Osteocyte (in vitro differentiated cells): Measurements from ENCODE around the gene SLC35E2B. TPM values are rescaled to one million over a fixed set of nuclear protein-coding genes. Genes with fewer than 3 reads are reported as not detected.
"Not testable (repeated sequence)": the region's sequence is repeated elsewhere in the genome, so short reads cannot be mapped to it uniquely, and the experiment has no call there.

Experiments
- DNase-seq: peaks from one replicate; pipeline ENCODE4 v3.0.0; 2021; ENCODE audit warnings: mixed read lengths; ENCODE audit not compliant: unreplicated experiment; ENCODE audit errors: extremely low spot score
- H3K27ac Mint-ChIP-seq: one replicate; pipeline ENCODE4 v1.8.0; 2021; ENCODE audit warnings: mild to moderate bottlenecking, mixed read lengths; ENCODE audit not compliant: unreplicated experiment
- H3K27me3 Mint-ChIP-seq: one replicate; pipeline ENCODE4 v1.8.0; 2021; ENCODE audit warnings: mixed read lengths; ENCODE audit not compliant: unreplicated experiment
- H3K36me3 Mint-ChIP-seq: one replicate; pipeline ENCODE4 v1.8.0; 2021; ENCODE audit warnings: mixed read lengths; ENCODE audit not compliant: unreplicated experiment
- H3K4me1 Mint-ChIP-seq: one replicate; pipeline ENCODE4 v1.8.0; 2021; ENCODE audit warnings: mixed read lengths; ENCODE audit not compliant: unreplicated experiment
- H3K4me3 Mint-ChIP-seq: one replicate; pipeline ENCODE4 v1.8.0; 2021; ENCODE audit warnings: mild to moderate bottlenecking, moderate library complexity, mixed read lengths; ENCODE audit not compliant: unreplicated experiment
- H3K9me3 Mint-ChIP-seq: one replicate; pipeline ENCODE4 v1.8.0; 2021; ENCODE audit warnings: mixed read lengths; ENCODE audit not compliant: unreplicated experiment
- CTCF ChIP-seq: fragments of 200-600 bp; sonication (generic); IDR thresholded peaks from 2 replicates; pipeline ENCODE4 v1.5.0; 2021; ENCODE audit warnings: antibody characterized with exemption, mild to moderate bottlenecking, moderate library complexity
- total RNA-seq: library from RNA; stranded (reverse); gene quantifications from 2 replicates; pipeline ENCODE4 v1.2.1, GENCODE V29; 2021

Gene SLC35E2B
- total RNA-seq, 1 donor from 2014 or later: 84.9 TPM

GRCh38 chr1:1658583-1659549 is 33.7 kb downstream of the SLC35E2B start, which contains the start of gene CDK11B:
Gene CDK11B (minus strand): TSS chr1:1659004. CDS start chr1:1657485, 1,519 bp downstream.
- H3K27me3 Mint-ChIP-seq, H3K4me1 Mint-ChIP-seq, H3K36me3 Mint-ChIP-seq, H3K9me3 Mint-ChIP-seq: not testable (repeated sequence)
- DNase-seq: peak; percentile 97
- H3K4me3 Mint-ChIP-seq: peak within 1 kb of the TSS; percentile 91
- peak within 1 kb of the TSS; percentile 100 for H3K27ac Mint-ChIP-seq
- TF ChIP-seq CTCF: peak; percentile 33

GRCh38 chr1:1648265-1648664 is 44.3 kb downstream of the SLC35E2B start:
- H3K36me3 Mint-ChIP-seq: peaks cover 46% of the 10 kb centered on the region
- H3K27me3 Mint-ChIP-seq, DNase-seq, H3K4me1 Mint-ChIP-seq, H3K9me3 Mint-ChIP-seq, H3K4me3 Mint-ChIP-seq, H3K27ac Mint-ChIP-seq: not testable (repeated sequence)

- H3K36me3 Mint-ChIP-seq: peaks cover 45% of the 10 kb centered on the region
- H3K27ac Mint-ChIP-seq: not testable (repeated sequence)
Measured at GRCh38 chr1:1647567-1648241, 44.9 kb downstream of the SLC35E2B start.

GRCh38 chr1:1646326-1646725 is 46.3 kb downstream of the SLC35E2B start:
- H3K9me3 Mint-ChIP-seq, H3K4me3 Mint-ChIP-seq, DNase-seq, H3K4me1 Mint-ChIP-seq, H3K27ac Mint-ChIP-seq, H3K27me3 Mint-ChIP-seq: not testable (repeated sequence)
- peaks cover 33% of the 10 kb centered on the region for H3K36me3 Mint-ChIP-seq

More at GRCh38 chr1:1647567-1648241, 44.9 kb downstream of the SLC35E2B start:
- DNase-seq, H3K27me3 Mint-ChIP-seq, H3K4me1 Mint-ChIP-seq, H3K9me3 Mint-ChIP-seq, H3K4me3 Mint-ChIP-seq: not testable (repeated sequence)

- not testable (repeated sequence) for H3K27me3 Mint-ChIP-seq, DNase-seq, H3K4me1 Mint-ChIP-seq, H3K27ac Mint-ChIP-seq, H3K4me3 Mint-ChIP-seq, H3K36me3 Mint-ChIP-seq, H3K9me3 Mint-ChIP-seq
Measured at GRCh38 chr1:1640711-1641461, 51.7 kb downstream of the SLC35E2B start.

GRCh38 chr1:1640081-1640480 is 52.5 kb downstream of the SLC35E2B start:
- DNase-seq, H3K4me1 Mint-ChIP-seq, H3K9me3 Mint-ChIP-seq, H3K36me3 Mint-ChIP-seq, H3K27me3 Mint-ChIP-seq, H3K27ac Mint-ChIP-seq, H3K4me3 Mint-ChIP-seq: not testable (repeated sequence)

GRCh38 chr1:1639368-1639767 is 53.2 kb downstream of the SLC35E2B start:
- DNase-seq, H3K27me3 Mint-ChIP-seq: not testable (repeated sequence)

GRCh38 chr1:1638528-1638927 is 54.1 kb downstream of the SLC35E2B start:
- H3K27me3 Mint-ChIP-seq, H3K36me3 Mint-ChIP-seq, DNase-seq, H3K4me1 Mint-ChIP-seq, H3K27ac Mint-ChIP-seq, H3K9me3 Mint-ChIP-seq, H3K4me3 Mint-ChIP-seq: not testable (repeated sequence)

More at GRCh38 chr1:1639368-1639767, 53.2 kb downstream of the SLC35E2B start:
- not testable (repeated sequence) for H3K36me3 Mint-ChIP-seq, H3K27ac Mint-ChIP-seq, H3K9me3 Mint-ChIP-seq, H3K4me3 Mint-ChIP-seq, H3K4me1 Mint-ChIP-seq

- not testable (repeated sequence) for H3K4me3 Mint-ChIP-seq, H3K27me3 Mint-ChIP-seq, H3K4me1 Mint-ChIP-seq, H3K36me3 Mint-ChIP-seq, DNase-seq, H3K27ac Mint-ChIP-seq, H3K9me3 Mint-ChIP-seq
Measured at GRCh38 chr1:1637479-1637875, 55.1 kb downstream of the SLC35E2B start.

GRCh38 chr1:1636621-1637478 is 55.7 kb downstream of the SLC35E2B start:
- not testable (repeated sequence) for DNase-seq, H3K27me3 Mint-ChIP-seq, H3K9me3 Mint-ChIP-seq, H3K4me1 Mint-ChIP-seq, H3K27ac Mint-ChIP-seq, H3K36me3 Mint-ChIP-seq, H3K4me3 Mint-ChIP-seq
